PC-3 (cell line): ENCODE results near the gene ATP8A1. TPM values are rescaled to one million over a fixed set of nuclear protein-coding genes. Genes with fewer than 3 reads are reported as not detected.
"Not testable (repeated sequence)": the region's sequence is repeated elsewhere in the genome, so short reads cannot be mapped to it uniquely, and the experiment has no call there.

Experiments
- ATAC-seq: fragments of 200-7000 bp; cut with Tn5 transposase; 2 replicates; pipeline ENCODE4 v1.9.1; 2020; ENCODE audit warnings: mild to moderate bottlenecking, moderate library complexity
- BruUV-seq: library from RNA; stranded (reverse); fragments of 400-500 nt; replicated peaks from 2 replicates; lab custom pipeline; 2021; lab: Mats Ljungman, UMichigan
- CTCF ChIA-PET: fragments of 300-600 bp; sonication (Branson Sonifier 250); formaldehyde crosslinking; loops from one replicate; lab custom pipeline; 2022; ENCODE audit warnings: antibody characterized with exemption; lab: Charles Lee
- POLR2A ChIA-PET: fragments of 300-600 bp; sonication (Branson Sonifier 250); formaldehyde crosslinking; loops from one replicate; lab custom pipeline; 2022; ENCODE audit warnings: antibody characterized with exemption; ENCODE audit not compliant: unreplicated experiment; lab: Charles Lee
- DNase-seq: peaks from one replicate; pipeline ENCODE4 v3.0.0-alpha.2; 2015
- H2AFZ ChIP-seq: fragments of 300-600 bp; sonication (generic); 2 replicates; pipeline ENCODE4 v1.6.0; 2016; ENCODE audit warnings: antibody characterized with exemption, low read length
- H3F3A ChIP-seq: fragments of 300-600 bp; sonication (generic); one replicate; pipeline ENCODE4 v1.6.0; 2017; ENCODE audit warnings: antibody characterized with exemption, low read length, control low read depth, mild to moderate bottlenecking; ENCODE audit not compliant: unreplicated experiment
- H3K27ac ChIP-seq: fragments of 300-600 bp; sonication (generic); 2 replicates; pipeline ENCODE4 v1.5.1; 2016; ENCODE audit warnings: mild to moderate bottlenecking, low read length
- H3K27me3 ChIP-seq: fragments of 300-600 bp; sonication (generic); 2 replicates; pipeline ENCODE4 v1.6.1; 2016; ENCODE audit warnings: low read length, mixed read lengths
- H3K36me3 ChIP-seq: fragments of 300-600 bp; sonication (generic); 2 replicates; pipeline ENCODE4 v1.6.1; 2016; ENCODE audit warnings: low read depth, mixed run types, low read length, mixed read lengths
- H3K4me1 ChIP-seq: fragments of 300-600 bp; sonication (generic); 2 replicates; pipeline ENCODE4 v1.5.1; 2016; ENCODE audit warnings: low read length; ENCODE audit not compliant: insufficient read depth
- H3K4me2 ChIP-seq: fragments of 300-600 bp; sonication (generic); 2 replicates; pipeline ENCODE4 v1.6.0; 2016; ENCODE audit warnings: low read length
- H3K4me3 ChIP-seq: fragments of 300-600 bp; sonication (generic); 2 replicates; pipeline ENCODE4 v1.5.1; 2016; ENCODE audit warnings: mild to moderate bottlenecking, low read length, mixed read lengths
- H3K79me2 ChIP-seq: fragments of 300-600 bp; sonication (generic); 2 replicates; pipeline ENCODE4 v1.6.1; 2017; ENCODE audit warnings: low read length, mixed read lengths
- H3K9ac ChIP-seq: fragments of 300-600 bp; sonication (generic); 2 replicates; pipeline ENCODE4 v1.6.0; 2016; ENCODE audit warnings: mild to moderate bottlenecking, low read length
- H3K9me2 ChIP-seq: fragments of 300-600 bp; sonication (generic); replicated peaks from 2 replicates; pipeline ENCODE4 v1.6.1; 2016; ENCODE audit warnings: mixed run types, low read length, mixed read lengths
- H3K9me3 ChIP-seq: fragments of 300-600 bp; sonication (generic); 2 replicates; pipeline ENCODE4 v1.6.1; 2016; ENCODE audit warnings: low read length, mixed read lengths
- H4K20me1 ChIP-seq: fragments of 300-600 bp; sonication (generic); 2 replicates; pipeline ENCODE4 v1.6.1; 2016; ENCODE audit warnings: low read length, mixed read lengths
- CTCF ChIP-seq: fragments of 300-600 bp; sonication (generic); conservative IDR thresholded peaks from 2 replicates; pipeline ENCODE4 v1.5.1; 2017; ENCODE audit warnings: antibody characterized with exemption, low read depth, mild to moderate bottlenecking, low read length
- EZH2 ChIP-seq: fragments of 300-600 bp; sonication (generic); IDR thresholded peaks from one replicate; pipeline ENCODE4 v1.6.1; 2017; ENCODE audit warnings: antibody characterized with exemption, mild to moderate bottlenecking, low read length; ENCODE audit not compliant: unreplicated experiment
- EZH2phosphoT487 ChIP-seq: fragments of 300-600 bp; sonication (generic); IDR thresholded peaks from 2 replicates; pipeline ENCODE4 v1.6.1; 2018; ENCODE audit warnings: mild to moderate bottlenecking, antibody characterized with exemption, low read length, borderline replicate concordance
- intact Hi-C: fragments of 100-400 bp; cut with micrococcal nuclease; formaldehyde crosslinking; loops from 2 replicates; pipeline ENCODE4 v1.9.0; 2023
- total RNA-seq: library from RNA; depleted of rRNA; stranded (reverse); fragments of >200 nt; gene quantifications from 2 replicates; pipeline ENCODE4 v1.2.3, GENCODE V29; 2014

The ATP8A1 gene
- total RNA-seq, 1 experiment from 2014 or later = 3.9 TPM

GRCh38 chr4:42653626-42654560, 3.0 kb downstream of the ATP8A1 start:
- Histone ChIP-seq H3K9me2 (no peaks in the 10 kb centered on the region), H3K79me2 (peaks cover 8% of the 10 kb centered on the region; the same call in 1 of the 2 replicates), H3K4me3 (peak overlapping the region; percentile 44), H3K27me3 (no peaks in the 10 kb centered on the region), H4K20me1 (0 out of 2 replicates have a peak, but pooled peaks cover 7% of the 10 kb centered on the region), H3K9ac (peak overlapping the region; percentile 30), H3K36me3 (no peaks in the 10 kb centered on the region), H3K4me2 (peak overlapping the region; percentile 78), H3F3A (peaks cover 20% of the 10 kb centered on the region), H3K4me1 (peaks cover 39% of the 10 kb centered on the region), H3K27ac (peak overlapping the region; percentile 81), H3K9me3 (no peaks in the 10 kb centered on the region), H2AFZ (no peak overlapping the region)
- no TSS peak for BruUV-seq
- POLR2A ChIA-PET = no interaction called here
- ATAC-seq (peak; percentile 5), DNase-seq (peak; percentile 73)
- TF ChIP-seq EZH2phosphoT487 = no peak
- TF ChIP-seq EZH2 = no peak
- no peak for TF ChIP-seq CTCF
- intact Hi-C loops = loop anchor here (10.0 kb wide), 1 partner anchor 1659 kb away; no protein-coding TSS in a partner anchor
- CTCF ChIA-PET = interaction anchor here (0.5 kb wide), 1 partner anchor 1437 kb away, joined by 4 read pairs; no protein-coding TSS in a partner anchor

DNA sequence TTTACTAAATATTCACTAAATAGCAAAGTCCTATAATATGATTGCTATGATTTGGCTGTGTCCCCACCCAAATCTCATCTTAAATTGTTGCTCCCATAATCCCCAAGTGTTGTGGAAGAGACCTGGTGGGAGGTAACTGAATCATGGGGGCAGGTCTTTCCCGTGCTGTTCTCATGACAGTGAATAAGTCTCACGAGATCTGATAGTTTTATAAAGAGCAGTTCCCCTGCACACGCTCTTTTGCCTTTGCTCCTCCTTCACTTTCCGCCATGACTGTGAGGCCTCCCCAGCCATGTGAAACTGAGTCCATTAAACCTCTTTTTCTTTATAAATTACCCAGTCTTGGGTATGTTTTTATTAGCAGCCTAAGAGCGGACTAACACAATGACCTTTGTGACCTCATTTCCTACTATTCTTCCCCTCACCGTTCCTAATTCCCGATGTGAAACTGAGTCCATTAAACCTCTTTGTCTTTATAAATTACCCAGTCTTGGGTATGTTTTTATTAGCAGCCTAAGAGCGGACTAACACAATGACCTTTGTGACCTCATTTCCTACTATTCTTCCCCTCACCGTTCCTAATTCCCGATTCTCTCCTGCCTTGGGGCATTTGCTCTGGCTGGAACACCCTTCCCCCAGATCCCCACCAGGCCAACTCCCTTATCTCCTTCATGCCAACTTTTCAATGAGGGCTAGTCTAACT, 4.2 kb downstream of the ATP8A1 start:
- ATAC-seq, H3K4me3 ChIP-seq, H3K27me3 ChIP-seq, BruUV-seq, H3K9me2 ChIP-seq, CTCF ChIA-PET, DNase-seq, H3K79me2 ChIP-seq, H3K36me3 ChIP-seq, H2AFZ ChIP-seq, H4K20me1 ChIP-seq, H3K9me3 ChIP-seq, POLR2A ChIA-PET, H3K9ac ChIP-seq: not testable (repeated sequence)
- intact Hi-C loops = loop anchor here (10.0 kb wide), 1 partner anchor 1658 kb away; no protein-coding TSS in a partner anchor
- Histone ChIP-seq H3K27ac (peak overlapping the region; percentile 81), H3K4me2 (peak overlapping the region; percentile 78), H3K4me1 (peaks cover 31% of the 10 kb centered on the region), H3F3A (peaks cover 20% of the 10 kb centered on the region)

GRCh38 chr4:42649870-42650269, 7.0 kb downstream of the ATP8A1 start:
- intact Hi-C loops = loop anchor here (10.0 kb wide), 1 partner anchor 1655 kb away; no protein-coding TSS in a partner anchor

More at GRCh38 chr4:42649870-42650269, 7.0 kb downstream of the ATP8A1 start:
- Histone ChIP-seq H3K36me3 (no peaks in the 10 kb centered on the region), H3K4me2 (no peak overlapping the region), H3K9ac (no peak overlapping the region), H3F3A (peaks cover 12% of the 10 kb centered on the region), H3K9me3 (no peaks in the 10 kb centered on the region), H3K27ac (no peak overlapping the region), H3K9me2 (no peaks in the 10 kb centered on the region), H3K4me1 (peaks cover 20% of the 10 kb centered on the region), H4K20me1 (0 out of 2 replicates have a peak, but pooled peaks cover 3% of the 10 kb centered on the region), H3K4me3 (no peak overlapping the region), H3K27me3 (no peaks in the 10 kb centered on the region), H2AFZ (no peak overlapping the region), H3K79me2 (no peaks in the 10 kb centered on the region)
- ChIA-PET CTCF (no interaction called here), POLR2A (no interaction called here)
- no peak for DNase-seq
- ATAC-seq = no peak
- no TSS peak for BruUV-seq
- TF ChIP-seq EZH2 (no peak), CTCF (no peak), EZH2phosphoT487 (no peak)
